ENCODE results near the gene AUTS2. TPM values are rescaled to one million over a fixed set of nuclear protein-coding genes. Genes with fewer than 3 reads are reported as not detected.

Gene AUTS2
- total and polyA plus RNA-seq, 7 experiments from 2014 or later, result 0.40 to 31.7 (median 4.2) TPM

DNA sequence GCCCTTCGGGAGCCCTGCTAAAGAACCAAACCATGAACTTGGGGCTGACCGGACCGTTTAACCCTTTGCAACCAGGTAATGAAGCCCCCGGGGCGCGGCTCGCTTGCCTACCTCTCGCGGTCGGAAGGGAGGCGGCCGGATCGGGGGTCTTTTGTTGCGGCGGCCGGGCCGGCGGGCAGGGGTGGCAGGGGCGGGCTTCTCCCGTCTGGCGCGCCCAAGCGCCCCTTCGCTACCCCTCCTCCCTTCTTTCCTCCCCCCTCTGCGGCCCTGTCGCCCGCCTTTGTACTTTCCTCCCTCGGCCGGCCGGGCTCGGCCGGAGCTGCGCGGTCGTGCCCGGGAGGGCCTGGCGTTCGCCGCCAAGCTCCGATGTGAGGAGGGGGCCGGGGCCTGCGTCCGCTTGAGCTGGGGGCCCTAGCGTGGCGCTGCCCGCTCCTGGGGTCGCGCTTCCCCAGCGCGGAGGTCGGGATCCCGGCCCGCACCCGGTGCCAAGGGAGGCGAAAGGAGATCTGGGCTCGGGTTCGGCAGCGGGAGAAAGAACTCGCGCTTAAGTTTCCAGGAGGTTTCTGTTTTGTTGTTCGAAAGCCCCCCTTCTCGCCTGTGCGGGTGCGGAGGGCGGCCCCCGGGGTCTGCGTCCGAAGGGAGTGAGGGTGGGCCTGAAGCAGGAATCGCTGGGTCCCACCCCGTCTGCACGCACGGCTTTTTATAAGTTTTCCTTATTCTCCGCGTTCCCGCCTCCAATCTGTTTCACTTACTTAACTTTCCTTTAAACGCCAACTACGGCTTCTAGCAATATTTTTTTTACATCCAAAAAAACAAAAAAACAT lies 1096.9 kb downstream of the AUTS2 start:
- Histone ChIP-seq H3K36me3 (ENCODE audit: control insufficient read depth in 2 of 3, insufficient read depth in 3 of 3, low read length in 3 of 3) (no peaks in the 10 kb centered on the region), H3K27me3 (ENCODE audit: control insufficient read depth in 2 of 2, insufficient read depth in 2 of 2, low read length in 2 of 2) (no peaks in the 10 kb centered on the region), H3K4me1 (ENCODE audit: control insufficient read depth in 2 of 2, insufficient read depth in 2 of 2, low read length in 2 of 2) (no peaks in the 10 kb centered on the region), H3K27ac (ENCODE audit: low read depth, low read length) (no peak overlapping the region), H3K9me3 (ENCODE audit: control insufficient read depth in 2 of 3, low read length in 3 of 3) (no peaks in the 10 kb centered on the region), H3K4me3 (ENCODE audit: low read length) (peak overlapping the region; percentile 51)
- intact Hi-C loops (cut with micrococcal nuclease), result loop anchor here in 1 of 2 donors (5.0 kb wide), 1 partner anchor 43 kb away; no protein-coding TSS in a partner anchor
- no peak for DNase-seq
- POLR2A ChIA-PET, result no interaction called here
- Mint-ChIP-seq H3K4me3 (peak overlapping the region; percentile 81 to 99 (median 90)), H3K4me1 (peaks cover 0 to 23% (median 7%) of the 10 kb centered on the region in 7 donors), H3K27ac (peak overlapping the region in 4 of 9 donors; percentile 37 to 82 (median 65)), H3K9me3 (peaks cover 0 to 4% (median 0%) of the 10 kb centered on the region in 11 donors), H3K36me3 (peaks cover 0 to 4% (median 0%) of the 10 kb centered on the region in 5 donors), H3K27me3 (peaks cover 31 to 64% (median 46%) of the 10 kb centered on the region in 5 donors)
- CTCF ChIA-PET, result no interaction called here
- ATAC-seq, result no peak

DNA sequence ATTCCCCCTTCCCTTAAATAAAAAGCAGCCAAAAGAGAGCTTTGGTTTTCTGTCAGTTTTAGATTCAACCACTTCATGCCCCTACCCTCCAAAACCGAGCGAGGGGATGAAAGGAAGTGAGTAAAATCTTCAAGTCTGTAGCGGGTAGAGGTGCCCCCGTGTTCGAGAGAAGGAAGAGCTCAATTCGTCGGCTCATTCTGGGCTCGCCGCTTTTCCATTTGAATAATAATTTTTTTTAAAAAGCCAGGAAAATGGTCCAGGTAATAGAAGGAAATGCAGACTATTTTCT lies 1097.5 kb downstream of the AUTS2 start:
- CTCF ChIA-PET, result no interaction called here
- H3K9me3 Mint-ChIP-seq, result peaks cover 0 to 4% (median 0%) of the 10 kb centered on the region in 11 donors
- peak overlapping the region; percentile 81 to 99 (median 90) for H3K4me3 Mint-ChIP-seq
- peaks cover 31 to 64% (median 46%) of the 10 kb centered on the region in 5 donors for H3K27me3 Mint-ChIP-seq
- ATAC-seq, result no peak
- H3K4me1 Mint-ChIP-seq, result peaks cover 0 to 23% (median 7%) of the 10 kb centered on the region in 7 donors
- Histone ChIP-seq H3K4me1 (ENCODE audit: control insufficient read depth in 2 of 2, insufficient read depth in 2 of 2, low read length in 2 of 2) (no peaks in the 10 kb centered on the region), H3K36me3 (ENCODE audit: control insufficient read depth in 2 of 3, insufficient read depth in 3 of 3, low read length in 3 of 3) (no peaks in the 10 kb centered on the region), H3K27me3 (ENCODE audit: control insufficient read depth in 2 of 2, insufficient read depth in 2 of 2, low read length in 2 of 2) (no peaks in the 10 kb centered on the region), H3K9me3 (ENCODE audit: control insufficient read depth in 2 of 3, low read length in 3 of 3) (no peaks in the 10 kb centered on the region), H3K27ac (ENCODE audit: low read depth, low read length) (no peak overlapping the region), H3K4me3 (ENCODE audit: low read length) (peak overlapping the region; percentile 51)
- DNase-seq, result peak in 1 of 9 donors; percentile 24
- POLR2A ChIA-PET, result no interaction called here
- H3K27ac Mint-ChIP-seq, result peak overlapping the region in 4 of 9 donors; percentile 37 to 82 (median 65)
- intact Hi-C loops (cut with micrococcal nuclease), result loop anchor here in 1 of 2 donors (2.0 kb wide), 1 partner anchor 47 kb away; no protein-coding TSS in a partner anchor
- peaks cover 0 to 4% (median 0%) of the 10 kb centered on the region in 5 donors for H3K36me3 Mint-ChIP-seq

DNA sequence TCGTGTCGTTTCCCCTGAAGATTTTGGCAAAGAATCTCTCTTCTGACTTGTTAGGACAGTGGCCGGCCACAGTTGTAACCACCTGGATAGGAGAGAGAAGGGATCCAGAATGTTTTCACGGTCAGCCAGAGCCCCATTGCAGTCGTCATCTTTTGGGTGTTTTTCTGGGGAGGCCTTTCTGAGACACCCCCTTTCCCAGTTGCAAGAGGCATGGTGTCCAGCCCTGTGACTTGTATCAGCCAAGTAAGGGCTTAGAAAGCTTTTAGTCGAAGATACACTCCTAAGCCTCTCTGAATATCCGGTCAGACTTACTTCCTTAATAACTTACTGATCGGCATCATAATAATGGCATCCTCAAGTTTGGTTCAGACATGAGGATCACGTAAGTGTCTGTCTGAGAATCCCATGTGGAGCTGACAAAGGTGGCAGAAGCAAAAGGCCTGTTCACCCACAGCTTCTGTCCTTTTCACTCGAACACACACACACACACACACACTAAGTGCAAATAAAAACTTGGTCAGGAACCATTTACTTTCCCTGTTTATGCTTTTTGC lies 1098.0 kb downstream of the AUTS2 start:
- Mint-ChIP-seq H3K4me1 (peaks cover 0 to 23% (median 7%) of the 10 kb centered on the region in 7 donors), H3K4me3 (peak overlapping the region in 7 of 10 donors; percentile 81 to 99 (median 92)), H3K9me3 (peaks cover 0 to 4% (median 0%) of the 10 kb centered on the region in 11 donors), H3K27ac (peak overlapping the region in 1 of 9 donors; percentile 51), H3K27me3 (peaks cover 30 to 60% (median 42%) of the 10 kb centered on the region in 5 donors), H3K36me3 (peaks cover 0 to 4% (median 0%) of the 10 kb centered on the region in 5 donors)
- Histone ChIP-seq H3K4me1 (ENCODE audit: control insufficient read depth in 2 of 2, insufficient read depth in 2 of 2, low read length in 2 of 2) (no peaks in the 10 kb centered on the region), H3K4me3 (ENCODE audit: low read length) (peak overlapping the region; percentile 51), H3K9me3 (ENCODE audit: control insufficient read depth in 2 of 3, low read length in 3 of 3) (no peaks in the 10 kb centered on the region), H3K27me3 (ENCODE audit: control insufficient read depth in 2 of 2, insufficient read depth in 2 of 2, low read length in 2 of 2) (no peaks in the 10 kb centered on the region), H3K36me3 (ENCODE audit: control insufficient read depth in 2 of 3, insufficient read depth in 3 of 3, low read length in 3 of 3) (no peaks in the 10 kb centered on the region), H3K27ac (ENCODE audit: low read depth, low read length) (no peak overlapping the region)
- ATAC-seq, result no peak
- intact Hi-C loops (cut with micrococcal nuclease), result loop anchor here in 1 of 2 donors (2.0 kb wide), 1 partner anchor 47 kb away; no protein-coding TSS in a partner anchor
- ChIA-PET POLR2A (no interaction called here), CTCF (no interaction called here)
- DNase-seq, result no peak

DNA sequence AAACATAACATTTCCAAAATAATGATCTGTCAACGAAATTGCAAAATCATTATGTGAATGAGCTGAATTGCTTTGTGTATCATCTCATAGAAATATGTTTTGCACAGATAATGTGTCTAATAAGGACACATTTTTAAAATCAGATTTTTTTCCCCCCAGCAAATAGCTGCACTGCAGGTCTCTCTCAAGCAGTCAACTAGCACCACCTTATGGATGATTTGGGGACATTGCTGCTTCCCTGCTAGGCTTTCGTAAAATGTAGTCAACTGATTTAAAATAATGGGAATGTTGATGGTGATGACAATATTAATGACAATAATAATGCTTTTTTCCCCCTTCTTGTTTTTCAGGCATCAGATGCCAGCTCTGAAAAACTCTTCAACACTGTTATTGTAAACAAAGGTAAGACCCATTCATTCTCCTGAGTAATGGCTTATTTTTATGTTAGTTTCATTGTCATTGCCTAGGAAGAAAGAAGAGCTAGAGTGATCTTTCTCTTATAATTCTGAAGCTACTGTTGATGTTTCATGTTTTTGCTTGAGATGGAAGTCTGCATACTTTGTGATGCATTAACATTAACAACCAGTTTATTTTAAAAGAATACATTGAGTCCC lies 1100.1 kb downstream of the AUTS2 start:
- Histone ChIP-seq H3K4me3 (ENCODE audit: low read length) (no peak overlapping the region), H3K4me1 (ENCODE audit: control insufficient read depth in 2 of 2, insufficient read depth in 2 of 2, low read length in 2 of 2) (no peaks in the 10 kb centered on the region), H3K27me3 (ENCODE audit: control insufficient read depth in 2 of 2, insufficient read depth in 2 of 2, low read length in 2 of 2) (no peaks in the 10 kb centered on the region), H3K27ac (ENCODE audit: low read depth, low read length) (no peak overlapping the region), H3K36me3 (ENCODE audit: control insufficient read depth in 2 of 3, insufficient read depth in 3 of 3, low read length in 3 of 3) (no peaks in the 10 kb centered on the region), H3K9me3 (ENCODE audit: control insufficient read depth in 2 of 3, low read length in 3 of 3) (no peaks in the 10 kb centered on the region)
- Mint-ChIP-seq H3K9me3 (peaks cover 0 to under 1% (median 0%) of the 10 kb centered on the region in 11 donors), H3K4me3 (no peak overlapping the region), H3K27ac (no peak overlapping the region), H3K27me3 (peaks cover 24 to 42% (median 35%) of the 10 kb centered on the region in 5 donors), H3K36me3 (peaks cover 0 to 4% (median 0%) of the 10 kb centered on the region in 5 donors), H3K4me1 (peaks cover 0 to 18% (median 7%) of the 10 kb centered on the region in 7 donors)
- DNase-seq, result peak in 6 of 9 donors; percentile 17 to 58 (median 33)
- ATAC-seq, result no peak
- ChIA-PET CTCF (interaction anchor here (0.7 to 1.1 kb wide), 5 partner anchors 8 to 884 kb away, joined by 3 to 4 read pairs (median 3); no protein-coding TSS in a partner anchor), POLR2A (no interaction called here)
- intact Hi-C loops (cut with micrococcal nuclease), result loop anchor here in 1 of 2 donors (1.0 kb wide), 1 partner anchor 505 kb away; no protein-coding TSS in a partner anchor

DNA sequence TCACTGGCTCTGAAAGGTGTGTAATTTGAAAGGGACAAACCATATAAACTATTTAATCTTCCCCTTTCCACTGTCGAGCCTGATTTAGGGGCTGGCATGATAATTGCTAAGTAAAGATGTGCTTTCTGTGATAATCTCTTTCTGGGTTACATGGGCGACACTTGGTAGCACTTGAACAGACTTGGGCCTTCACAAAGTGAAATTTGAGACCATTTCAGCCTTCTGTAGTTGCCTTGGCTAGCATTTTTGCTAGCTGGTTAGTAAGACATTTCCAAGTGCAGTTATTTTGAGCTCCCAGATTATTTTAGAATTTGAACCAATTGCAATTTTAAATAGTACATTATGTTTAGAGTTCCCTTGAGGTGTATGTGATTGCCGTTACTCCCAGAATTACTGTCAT lies 1101.0 kb downstream of the AUTS2 start:
- DNase-seq (no peak), ATAC-seq (no peak)
- no peaks in the 10 kb centered on the region for H3K9me3 Mint-ChIP-seq
- no peak overlapping the region for H3K4me3 Mint-ChIP-seq
- ChIA-PET CTCF (interaction anchor here (0.8 kb wide), 1 partner anchor 656 kb away, joined by 3 read pairs; no protein-coding TSS in a partner anchor), POLR2A (no interaction called here)
- no peak overlapping the region for H3K27ac ChIP-seq (ENCODE audit: low read depth, low read length)
- no peaks in the 10 kb centered on the region for H3K27me3 ChIP-seq (ENCODE audit: control insufficient read depth in 2 of 2, insufficient read depth in 2 of 2, low read length in 2 of 2)
- no peaks in the 10 kb centered on the region for H3K4me1 ChIP-seq (ENCODE audit: control insufficient read depth in 2 of 2, insufficient read depth in 2 of 2, low read length in 2 of 2)
- no peak overlapping the region for H3K27ac Mint-ChIP-seq
- H3K9me3 ChIP-seq (ENCODE audit: control insufficient read depth in 2 of 3, low read length in 3 of 3), result no peaks in the 10 kb centered on the region
- H3K4me1 Mint-ChIP-seq, result peaks cover 0 to 16% (median 7%) of the 10 kb centered on the region in 7 donors
- intact Hi-C loops (cut with micrococcal nuclease), result no loop called here
- H3K27me3 Mint-ChIP-seq, result peaks cover 24 to 38% (median 33%) of the 10 kb centered on the region in 5 donors
- peaks cover 0 to 4% (median 0%) of the 10 kb centered on the region in 5 donors for H3K36me3 Mint-ChIP-seq
- H3K36me3 ChIP-seq (ENCODE audit: control insufficient read depth in 2 of 3, insufficient read depth in 3 of 3, low read length in 3 of 3), result no peaks in the 10 kb centered on the region
- H3K4me3 ChIP-seq (ENCODE audit: low read length), result no peak overlapping the region

DNA sequence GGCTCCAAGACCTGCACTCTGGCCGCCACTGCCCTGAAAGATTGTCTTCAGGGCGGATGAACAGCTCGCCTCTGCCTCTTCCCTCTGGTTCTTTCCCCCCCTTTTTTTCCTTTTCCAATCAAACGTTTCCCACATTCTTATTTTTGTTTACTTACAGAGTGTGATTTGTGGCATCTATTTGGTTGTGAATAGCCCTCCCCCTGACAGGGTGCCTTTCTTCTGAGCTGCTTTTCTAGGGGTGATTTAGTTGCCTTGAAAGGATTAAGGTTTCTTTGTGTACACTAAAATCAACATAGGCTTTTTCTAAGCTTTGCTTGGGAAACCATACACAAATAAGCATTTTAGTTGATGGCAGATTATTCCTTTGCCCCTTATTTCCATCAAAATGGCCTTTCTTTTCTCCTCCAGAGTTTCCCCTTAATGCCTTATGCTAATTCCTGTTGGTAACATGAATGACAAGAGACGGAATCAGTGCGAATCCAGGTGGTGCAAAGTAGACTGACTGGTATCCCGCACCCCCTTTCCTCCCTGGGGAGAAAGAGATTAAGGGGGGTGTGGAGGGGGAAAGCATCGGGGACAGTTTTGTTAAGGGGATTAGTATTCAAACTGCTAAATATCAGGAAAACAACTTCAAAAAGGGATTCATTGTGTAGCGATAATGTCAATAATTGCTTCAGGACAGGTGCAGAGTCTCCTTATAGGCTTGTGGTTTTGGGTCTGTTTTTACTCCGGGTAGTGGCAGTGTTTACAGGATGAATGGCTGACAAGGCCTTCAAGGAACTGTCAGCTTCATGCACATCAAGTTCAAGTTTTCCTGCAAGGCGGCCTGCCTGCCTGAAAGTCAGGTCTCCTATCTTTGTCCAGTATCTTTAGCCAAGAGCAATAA lies 1102.0 kb downstream of the AUTS2 start:
- Histone ChIP-seq H3K4me3 (ENCODE audit: low read length) (no peak overlapping the region), H3K27me3 (ENCODE audit: control insufficient read depth in 2 of 2, insufficient read depth in 2 of 2, low read length in 2 of 2) (no peaks in the 10 kb centered on the region), H3K4me1 (ENCODE audit: control insufficient read depth in 2 of 2, insufficient read depth in 2 of 2, low read length in 2 of 2) (no peaks in the 10 kb centered on the region), H3K27ac (ENCODE audit: low read depth, low read length) (no peak overlapping the region), H3K9me3 (ENCODE audit: control insufficient read depth in 2 of 3, low read length in 3 of 3) (no peaks in the 10 kb centered on the region), H3K36me3 (ENCODE audit: control insufficient read depth in 2 of 3, insufficient read depth in 3 of 3, low read length in 3 of 3) (no peaks in the 10 kb centered on the region)
- Mint-ChIP-seq H3K4me1 (peaks cover 0 to 16% (median 7%) of the 10 kb centered on the region in 7 donors), H3K9me3 (no peaks in the 10 kb centered on the region), H3K27me3 (peaks cover 24 to 36% (median 33%) of the 10 kb centered on the region in 5 donors), H3K27ac (no peak overlapping the region), H3K4me3 (no peak overlapping the region), H3K36me3 (peaks cover 0 to 4% (median 0%) of the 10 kb centered on the region in 5 donors)
- intact Hi-C loops (cut with micrococcal nuclease), result no loop called here
- CTCF ChIA-PET, result no interaction called here
- POLR2A ChIA-PET, result no interaction called here
- no peak for DNase-seq
- ATAC-seq, result no peak

Measured in naive thymus-derived CD4-positive, alpha-beta T cell (primary cell).